GM19397 (cell line): ENCODE measurements around the gene PGPEP1.
"Not testable (repeated sequence)": the region's sequence is repeated elsewhere in the genome, so short reads cannot be mapped to it uniquely, and the experiment has no call there.

Source experiments
- ATAC-seq: cut with Tn5 transposase; IDR thresholded peaks from one replicate; pipeline ENCODE4 v1.9.1; 2021; ENCODE audit warnings: mild to moderate bottlenecking, moderate library complexity; ENCODE audit not compliant: unreplicated experiment

Gene PGPEP1

DNA sequence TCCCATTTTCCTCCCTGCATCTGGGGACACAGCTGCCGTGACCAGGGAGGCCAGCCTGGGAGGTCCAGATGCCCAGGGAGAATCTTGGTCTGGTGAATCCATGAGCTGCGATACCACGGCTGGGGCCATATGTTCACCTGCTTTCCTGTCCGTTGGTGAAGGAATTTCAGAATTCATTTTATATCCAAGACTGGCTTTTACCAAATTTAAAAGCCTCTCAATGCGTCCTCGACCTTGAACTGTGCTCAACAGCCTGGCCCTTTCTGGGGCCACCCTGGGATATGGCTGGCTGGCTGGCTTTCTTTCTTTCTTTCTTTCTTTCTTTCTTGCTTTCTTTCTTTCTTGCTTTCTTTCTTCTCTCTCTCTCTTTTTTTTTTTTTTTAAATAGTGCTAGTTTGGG is 23.4 kb downstream of the PGPEP1 start:
- no peak for ATAC-seq

DNA sequence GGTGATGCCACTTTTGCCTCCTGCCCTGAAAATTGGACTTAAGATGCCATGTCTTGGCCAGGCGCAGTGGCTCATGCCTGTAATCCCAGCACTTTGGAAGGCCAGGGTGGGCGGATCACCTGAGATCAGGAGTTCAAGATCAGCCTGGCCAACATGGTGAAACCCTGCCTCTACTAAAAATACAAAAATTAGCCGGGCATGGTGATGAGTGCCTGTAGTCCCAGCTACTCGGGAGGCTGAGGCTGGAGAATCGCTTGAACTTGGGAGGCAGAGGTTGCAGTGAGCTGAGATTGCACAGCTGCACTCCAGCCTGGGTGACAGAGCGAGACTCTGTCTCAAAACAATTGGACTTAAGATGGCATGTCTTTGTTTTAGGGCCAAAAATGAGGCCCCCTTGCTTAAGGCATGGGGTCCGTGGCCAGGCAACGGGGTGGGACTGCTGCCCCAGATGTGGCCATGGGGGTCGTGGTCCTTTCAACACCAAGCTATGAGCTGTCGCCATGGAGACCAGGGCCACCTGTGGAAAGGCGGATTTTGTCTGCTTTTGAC is 24.0 kb downstream of the PGPEP1 start:
- ATAC-seq, result not testable (repeated sequence)

DNA sequence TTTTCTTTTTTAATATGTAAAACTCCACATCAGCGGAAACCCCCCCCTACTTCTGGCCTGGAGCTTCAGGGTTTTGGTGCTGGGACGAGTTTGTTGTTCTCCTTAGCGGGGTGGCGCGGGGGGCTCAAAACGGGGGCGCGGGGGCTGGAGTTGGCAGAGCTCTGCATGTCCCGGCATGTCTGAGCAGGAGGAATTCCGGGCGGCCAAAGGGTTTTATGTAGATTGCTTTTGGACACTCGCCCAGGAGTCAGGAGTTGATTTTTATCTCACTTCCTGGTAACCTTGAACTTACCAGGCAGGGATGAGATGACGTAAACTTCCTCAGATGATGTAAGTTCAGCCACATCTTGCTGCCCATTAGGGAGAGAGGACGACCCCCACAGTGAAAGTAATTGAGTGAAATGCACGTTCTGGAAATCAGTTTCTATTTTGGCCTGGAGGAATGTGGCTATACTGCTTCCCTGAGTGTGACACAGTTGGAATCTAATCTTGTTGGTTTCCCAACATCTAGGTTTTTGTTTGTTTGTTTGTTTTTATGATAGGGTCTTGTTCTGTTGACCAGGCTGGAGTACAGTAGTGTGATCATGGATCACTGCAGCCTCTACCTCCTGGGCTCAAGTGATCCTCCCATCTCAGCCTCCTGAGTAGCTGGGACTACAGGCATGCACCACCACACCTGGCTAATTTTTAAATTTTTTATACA is 24.6 kb downstream of the PGPEP1 start:
- no peak for ATAC-seq

DNA sequence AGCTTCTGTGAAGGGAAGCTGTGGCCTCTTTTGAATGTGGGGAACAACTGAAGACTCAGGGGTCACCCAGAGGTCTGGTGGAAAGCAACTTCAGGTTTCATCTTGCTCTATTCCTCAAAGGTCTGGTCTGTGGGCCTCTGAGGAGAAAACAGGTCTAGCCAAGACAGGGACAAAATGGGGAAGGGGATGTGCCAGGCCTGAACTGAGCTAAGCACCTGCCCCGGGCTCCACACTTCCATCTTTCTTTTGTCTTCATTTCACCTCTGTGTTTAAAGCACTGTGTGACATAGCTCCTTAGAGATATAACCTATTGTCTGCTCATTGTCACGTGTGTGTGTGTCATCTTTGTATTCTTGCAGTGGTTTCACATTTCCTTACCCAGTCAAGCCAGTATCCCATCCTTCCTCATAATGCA is 25.6 kb downstream of the PGPEP1 start:
- ATAC-seq, result no peak

DNA sequence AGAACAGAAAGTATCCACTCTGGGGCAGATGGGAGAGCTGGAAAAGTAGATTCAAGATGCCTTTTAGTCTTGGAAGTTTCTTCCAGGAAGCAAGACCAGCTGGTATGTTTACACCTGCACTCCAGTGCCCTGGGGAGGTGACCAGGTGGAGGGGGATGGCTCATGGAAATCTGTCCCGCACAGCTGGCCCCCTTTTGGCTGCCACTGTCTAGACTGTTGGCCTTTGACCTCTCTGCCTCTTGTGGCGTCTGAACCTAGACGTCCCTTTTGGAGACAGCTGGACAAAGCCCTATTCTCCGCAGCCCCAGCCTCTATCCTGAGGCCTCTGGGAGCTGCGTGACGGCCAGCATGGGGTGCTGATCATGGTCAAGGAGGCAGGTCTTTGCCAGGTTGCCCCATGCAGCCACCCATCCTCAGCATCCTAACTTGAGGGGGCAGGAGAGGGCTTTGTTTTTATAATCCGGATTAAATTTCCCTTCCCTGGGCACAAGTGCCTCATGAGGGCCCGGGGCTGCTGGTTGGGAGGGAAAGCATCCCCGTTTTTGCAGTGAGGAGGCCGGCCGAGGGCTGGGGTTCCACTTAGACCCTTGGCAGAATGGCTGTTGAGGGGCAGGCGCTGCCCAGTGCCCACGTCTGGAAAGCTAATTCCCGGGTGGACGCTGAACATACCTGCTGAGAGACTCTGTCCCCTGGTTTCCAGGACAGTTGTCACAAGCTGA is 28.3 kb downstream of the PGPEP1 start:
- no peak for ATAC-seq

DNA sequence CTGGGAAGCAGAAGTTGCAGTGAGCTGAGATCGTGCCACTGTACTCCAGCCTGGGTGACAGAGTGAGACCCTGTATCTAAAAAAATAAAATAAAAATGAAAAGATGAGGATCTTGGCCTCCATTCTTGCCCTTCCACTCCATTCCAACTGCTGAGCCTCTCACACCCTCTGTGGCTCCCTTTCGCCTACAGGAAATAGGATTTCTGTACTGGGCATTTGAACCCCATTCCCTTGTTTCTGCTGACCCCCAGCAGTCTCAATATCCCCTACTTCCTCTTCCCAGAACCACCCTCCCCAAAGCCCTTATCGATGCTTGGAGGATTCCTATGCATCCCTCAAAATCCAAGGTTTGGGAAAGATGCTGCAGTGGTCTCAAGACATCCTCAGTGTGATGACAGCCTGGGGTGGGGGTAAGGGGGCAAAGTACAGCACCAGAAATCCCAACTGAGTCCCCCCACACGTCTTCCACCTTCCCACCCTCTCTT is 33.1 kb downstream of the PGPEP1 start:
- ATAC-seq, result no peak

DNA sequence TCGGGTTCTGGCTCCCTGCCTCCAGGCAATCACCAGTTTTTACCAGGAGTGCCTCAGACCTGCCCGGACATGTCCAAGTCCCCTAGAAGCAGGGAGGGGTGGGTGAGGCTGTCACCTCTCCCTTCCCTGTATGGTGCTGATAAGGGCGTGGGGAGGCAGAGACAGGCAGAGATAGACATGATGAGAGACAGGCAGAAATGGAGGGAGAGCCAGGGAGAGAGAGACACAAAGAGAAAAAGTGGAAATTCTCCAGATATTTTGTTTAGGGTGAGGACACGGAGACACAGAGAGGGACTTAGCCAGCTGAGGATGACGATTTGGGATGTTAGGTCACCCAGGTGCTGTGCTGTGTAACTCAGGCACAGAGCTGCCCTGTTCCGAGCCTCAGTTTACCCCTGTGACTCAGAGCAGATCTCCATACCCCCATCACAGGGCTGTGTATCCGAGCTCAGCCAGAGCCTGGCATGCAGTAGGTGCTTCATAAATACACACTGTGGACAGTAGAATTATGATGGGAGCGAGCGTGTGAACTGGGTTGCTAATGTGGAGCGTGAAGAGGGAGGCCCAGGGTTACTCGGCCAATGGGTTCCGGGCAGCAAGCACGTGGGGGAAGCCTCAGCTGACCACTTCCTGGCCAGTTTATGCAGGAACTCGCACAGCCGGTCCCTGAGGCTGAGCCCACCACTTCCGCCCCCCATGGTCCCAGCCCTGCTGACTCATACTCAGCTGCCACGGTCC is 33.7 kb downstream of the PGPEP1 start:
- peak; percentile 91 for ATAC-seq

DNA sequence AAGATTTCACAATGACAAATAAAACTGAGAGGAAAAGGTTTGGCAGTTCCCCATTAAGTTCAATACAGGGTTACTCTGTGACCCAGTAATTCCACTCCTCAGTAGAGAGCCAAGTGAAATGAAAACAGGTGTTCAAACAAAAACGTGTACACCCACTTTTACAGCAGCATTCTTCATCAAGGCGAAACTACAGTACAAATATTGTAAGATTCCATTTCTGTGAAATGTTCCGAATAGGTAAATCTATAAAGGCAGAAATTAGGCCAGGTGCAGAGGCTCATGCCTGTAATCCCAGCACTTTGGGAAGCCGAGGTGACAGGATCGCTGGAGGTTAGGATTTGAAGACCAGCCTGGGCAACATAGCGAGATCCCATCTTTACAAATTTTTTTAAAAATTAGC is 36.6 kb downstream of the PGPEP1 start:
- ATAC-seq, result no peak

DNA sequence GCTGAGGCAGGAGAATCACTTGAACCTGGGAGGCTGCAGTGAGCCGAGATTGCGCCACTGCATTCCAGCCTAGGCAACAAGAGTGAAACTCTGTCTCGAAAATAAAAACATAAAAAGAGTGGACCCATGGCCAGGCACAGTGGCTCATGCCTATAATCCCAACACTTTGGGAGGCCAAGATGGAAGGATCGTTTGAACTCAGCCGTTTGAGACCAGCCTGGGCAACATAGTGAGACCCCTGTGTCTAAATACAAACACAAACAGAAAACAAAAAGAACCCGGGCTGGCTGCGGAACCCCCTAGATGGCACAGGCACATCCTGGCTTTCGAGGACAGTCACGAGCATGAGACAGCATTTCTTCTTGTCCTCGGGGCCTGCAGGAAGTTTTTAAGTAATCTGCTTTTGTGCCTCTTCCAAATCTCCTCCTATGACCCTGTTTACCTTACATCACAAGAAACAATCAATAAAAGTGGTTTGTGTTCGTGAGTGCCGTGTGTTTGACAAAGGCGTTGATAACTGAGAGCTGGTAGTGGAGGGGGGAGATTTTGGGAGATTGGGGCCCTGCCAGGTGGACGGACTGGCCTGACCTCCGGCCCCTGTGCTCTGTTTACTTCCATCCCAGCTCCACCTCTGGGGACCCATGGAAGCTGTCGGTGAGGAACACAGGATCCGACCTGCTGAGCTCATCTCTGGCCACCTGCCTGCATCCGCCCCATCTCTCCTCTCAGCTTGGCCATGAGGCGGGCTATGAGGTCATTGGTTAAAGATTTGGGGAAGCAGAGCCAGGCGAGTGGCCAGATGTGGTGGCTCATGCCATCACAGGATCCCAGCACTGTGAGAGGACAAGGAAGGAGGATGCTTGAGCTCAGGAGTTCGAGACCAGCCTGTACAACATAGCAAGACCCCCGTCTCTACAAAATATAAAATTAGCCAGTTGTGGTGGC is 39.7 kb downstream of the PGPEP1 start:
- no peak for ATAC-seq

DNA sequence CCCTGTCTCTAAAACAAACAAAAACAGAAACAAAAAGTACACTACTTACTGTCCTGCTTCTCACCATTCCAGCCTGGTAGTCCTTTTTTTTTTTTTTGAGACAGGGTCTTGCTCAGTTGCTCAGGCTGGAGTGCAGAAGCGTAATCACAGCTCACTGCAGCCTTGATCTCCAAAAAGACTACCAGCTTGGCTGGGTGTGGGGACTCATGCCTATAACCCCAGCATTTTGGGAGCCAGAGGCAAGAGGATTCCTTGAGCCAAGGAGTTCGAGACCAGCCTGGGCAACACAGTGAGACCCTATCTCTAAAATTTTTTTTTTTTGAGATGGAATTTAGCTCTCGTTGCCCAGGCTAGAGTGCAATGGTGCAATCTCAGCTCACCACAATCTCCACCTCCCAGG is 40.4 kb downstream of the PGPEP1 start:
- no peak for ATAC-seq

DNA sequence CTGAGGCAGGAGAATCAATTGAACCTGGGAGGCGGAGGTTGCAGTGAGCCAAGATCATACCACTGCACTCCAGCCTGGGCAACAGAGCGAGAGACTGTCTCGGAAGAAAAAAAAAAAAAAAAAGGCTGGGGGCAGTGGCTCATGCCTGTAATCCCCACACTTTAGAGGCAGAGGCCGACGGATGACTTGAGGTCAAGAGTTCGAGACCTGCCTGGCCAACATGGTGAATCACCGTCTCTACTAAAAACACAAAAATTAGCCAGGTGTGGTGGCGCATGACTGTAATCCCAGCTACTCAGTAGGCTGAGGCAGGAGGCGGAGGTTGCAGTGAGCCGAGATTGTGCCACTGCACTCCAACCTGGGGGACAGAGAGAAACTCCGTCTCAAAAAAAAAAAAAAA is 43.2 kb downstream of the PGPEP1 start:
- not testable (repeated sequence) for ATAC-seq

DNA sequence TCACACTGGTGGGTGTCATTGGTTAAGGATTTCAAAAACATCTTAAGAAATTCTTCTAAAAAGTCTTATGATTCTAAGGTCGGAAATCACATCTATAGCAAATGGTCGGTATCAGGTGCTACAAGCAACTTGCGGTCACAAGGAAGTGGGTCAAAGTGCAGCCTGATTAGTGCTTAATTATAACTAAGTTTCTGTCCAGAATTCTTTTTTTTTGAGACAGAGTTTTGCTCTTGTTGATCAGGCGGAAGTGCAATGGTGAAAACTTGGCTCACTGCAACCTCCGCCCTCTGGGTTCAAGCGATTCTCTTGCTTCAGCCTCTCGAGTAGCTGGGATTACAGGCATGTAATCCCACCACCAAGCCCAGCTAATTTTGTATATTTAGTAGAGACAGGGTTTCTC is 44.4 kb downstream of the PGPEP1 start:
- no peak for ATAC-seq

DNA sequence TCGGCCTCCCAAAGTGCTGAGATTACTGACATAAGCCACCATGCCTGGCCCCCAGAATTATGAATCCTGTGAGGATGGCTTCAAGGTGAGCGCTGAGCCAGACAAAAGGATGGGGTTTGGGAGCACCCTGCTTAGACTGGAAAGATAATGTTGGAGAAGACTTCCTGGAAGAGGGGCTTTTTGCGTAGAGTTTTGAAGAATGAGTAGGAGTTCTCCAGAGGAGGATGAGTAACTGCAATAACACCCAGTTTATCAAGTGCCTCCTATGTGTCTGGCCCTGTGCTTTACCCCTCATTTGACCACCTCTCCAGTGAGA is 44.9 kb downstream of the PGPEP1 start:
- ATAC-seq, result no peak

DNA sequence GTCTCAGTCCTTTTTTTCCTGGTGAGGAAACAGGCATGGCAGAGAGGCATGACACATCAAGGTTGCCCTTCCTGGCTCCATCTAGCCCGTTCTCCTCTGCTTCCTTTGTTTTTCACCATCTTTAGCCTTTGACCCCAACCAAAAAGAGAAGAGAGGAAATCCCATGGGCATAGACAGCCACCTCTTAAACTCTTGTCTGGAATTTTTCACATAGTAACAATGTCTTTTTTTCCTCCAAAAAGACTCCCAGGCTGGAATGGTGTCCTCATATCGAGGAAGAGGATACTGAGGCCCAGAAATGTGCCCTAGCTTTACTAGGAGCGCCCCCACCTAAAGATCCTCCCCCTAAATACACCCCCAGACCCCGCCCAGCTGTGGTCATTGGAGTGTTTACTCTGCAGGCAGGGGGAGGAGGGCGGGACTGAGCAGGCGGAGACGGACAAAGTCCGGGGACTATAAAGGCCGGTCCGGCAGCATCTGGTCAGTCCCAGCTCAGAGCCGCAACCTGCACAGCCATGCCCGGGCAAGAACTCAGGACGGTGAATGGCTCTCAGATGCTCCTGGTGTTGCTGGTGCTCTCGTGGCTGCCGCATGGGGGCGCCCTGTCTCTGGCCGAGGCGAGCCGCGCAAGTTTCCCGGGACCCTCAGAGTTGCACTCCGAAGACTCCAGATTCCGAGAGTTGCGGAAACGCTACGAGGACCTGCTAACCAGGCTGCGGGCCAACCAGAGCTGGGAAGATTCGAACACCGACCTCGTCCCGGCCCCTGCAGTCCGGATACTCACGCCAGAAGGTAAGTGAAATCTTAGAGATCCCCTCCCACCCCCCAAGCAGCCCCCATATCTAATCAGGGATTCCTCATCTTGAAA is 45.5 kb downstream of the PGPEP1 start, which contains the start of gene GDF15:
Gene GDF15, plus strand, starts transcription at position 484 of the 868 bp plus-strand sequence. Its CDS starts 32 bp downstream, at position 516.
- no peak for ATAC-seq

DNA sequence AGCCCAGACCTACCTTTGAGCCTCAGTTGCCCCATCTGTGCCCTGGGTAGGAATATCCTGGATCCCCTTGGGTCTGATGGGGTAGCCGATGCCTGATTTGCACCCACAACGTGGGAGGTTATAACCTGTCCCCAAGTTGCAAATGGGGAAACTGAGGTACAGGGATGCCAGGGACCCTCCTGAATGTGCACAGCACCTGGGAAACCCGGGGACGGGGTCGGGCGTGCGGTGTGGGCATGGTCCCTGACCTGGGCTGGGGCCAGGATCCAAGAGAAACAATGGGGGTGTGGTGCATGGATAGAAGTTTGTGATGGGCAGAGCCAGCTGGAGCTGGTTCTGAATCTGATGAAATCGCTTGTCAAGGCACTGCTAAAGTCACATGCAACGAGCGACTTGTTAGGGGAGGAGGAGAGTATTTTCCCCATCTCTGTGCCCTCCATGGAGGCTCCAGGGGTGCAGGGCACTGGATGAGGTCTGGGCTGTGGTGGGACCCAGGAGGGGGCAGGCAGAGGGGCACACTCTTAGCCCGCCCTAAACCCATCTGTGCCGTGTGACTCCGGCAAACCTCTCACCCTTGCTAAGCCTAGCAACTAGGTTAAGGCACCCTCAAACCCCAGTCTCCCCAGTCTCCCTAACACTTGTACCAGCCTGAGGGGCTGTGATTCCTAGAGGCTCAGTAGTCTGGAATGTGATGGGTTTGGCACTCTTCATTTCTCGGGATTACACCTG is 46.3 kb downstream of the PGPEP1 start:
- no peak for ATAC-seq

DNA sequence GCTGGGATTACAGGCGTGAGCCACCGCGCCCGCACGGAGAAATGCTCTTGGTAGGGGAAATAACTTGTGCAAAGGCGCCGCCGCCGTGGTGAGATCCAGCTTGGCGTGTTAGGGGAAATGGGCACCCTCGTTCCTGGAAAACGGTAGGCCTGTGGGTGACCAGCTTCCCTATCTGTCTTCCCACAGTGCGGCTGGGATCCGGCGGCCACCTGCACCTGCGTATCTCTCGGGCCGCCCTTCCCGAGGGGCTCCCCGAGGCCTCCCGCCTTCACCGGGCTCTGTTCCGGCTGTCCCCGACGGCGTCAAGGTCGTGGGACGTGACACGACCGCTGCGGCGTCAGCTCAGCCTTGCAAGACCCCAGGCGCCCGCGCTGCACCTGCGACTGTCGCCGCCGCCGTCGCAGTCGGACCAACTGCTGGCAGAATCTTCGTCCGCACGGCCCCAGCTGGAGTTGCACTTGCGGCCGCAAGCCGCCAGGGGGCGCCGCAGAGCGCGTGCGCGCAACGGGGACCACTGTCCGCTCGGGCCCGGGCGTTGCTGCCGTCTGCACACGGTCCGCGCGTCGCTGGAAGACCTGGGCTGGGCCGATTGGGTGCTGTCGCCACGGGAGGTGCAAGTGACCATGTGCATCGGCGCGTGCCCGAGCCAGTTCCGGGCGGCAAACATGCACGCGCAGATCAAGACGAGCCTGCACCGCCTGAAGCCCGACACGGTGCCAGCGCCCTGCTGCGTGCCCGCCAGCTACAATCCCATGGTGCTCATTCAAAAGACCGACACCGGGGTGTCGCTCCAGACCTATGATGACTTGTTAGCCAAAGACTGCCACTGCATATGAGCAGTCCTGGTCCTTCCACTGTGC is 47.9 kb downstream of the PGPEP1 start:
- ATAC-seq, result peak; percentile 81

DNA sequence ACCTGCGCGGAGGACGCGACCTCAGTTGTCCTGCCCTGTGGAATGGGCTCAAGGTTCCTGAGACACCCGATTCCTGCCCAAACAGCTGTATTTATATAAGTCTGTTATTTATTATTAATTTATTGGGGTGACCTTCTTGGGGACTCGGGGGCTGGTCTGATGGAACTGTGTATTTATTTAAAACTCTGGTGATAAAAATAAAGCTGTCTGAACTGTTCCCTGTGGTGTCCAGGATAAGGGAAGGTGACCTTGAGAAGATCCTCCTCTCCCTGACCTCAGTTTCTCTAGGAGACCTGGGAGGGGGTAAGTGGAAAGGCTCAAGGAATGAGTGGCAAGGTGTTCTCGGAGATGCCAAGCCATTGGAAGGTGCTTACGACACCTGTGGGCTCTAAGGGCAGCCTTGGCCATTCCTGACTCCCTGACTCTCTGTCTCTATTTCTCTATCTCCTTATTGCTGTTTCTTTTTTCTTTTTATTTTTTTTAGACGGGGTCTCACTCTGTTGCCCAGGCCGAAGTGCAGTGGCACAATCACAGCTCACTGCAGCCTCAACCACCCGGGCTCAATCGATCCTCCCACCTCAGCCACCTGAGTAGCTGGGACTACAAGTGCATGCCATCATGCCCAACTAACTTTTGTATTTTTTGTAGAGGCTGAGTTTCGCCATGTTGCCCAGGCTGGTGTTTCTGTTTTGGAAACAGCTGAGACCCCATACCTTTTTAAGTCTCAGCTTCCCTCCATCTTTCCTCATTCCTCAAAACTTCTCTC is 48.7 kb downstream of the PGPEP1 start:
- ATAC-seq, result no peak
